Myocyte (in vitro differentiated cells): Measurements from ENCODE around the gene PLXNA2. TPM values are rescaled to one million over a fixed set of nuclear protein-coding genes. Genes with fewer than 3 reads are reported as not detected.

Source experiments
- DNase-seq: peaks from one replicate; pipeline ENCODE4 v3.0.0-alpha.2; 2012; ENCODE audit warnings: low read depth
- total RNA-seq: library from RNA; depleted of rRNA; stranded (reverse); fragments of >200 nt; gene quantifications from 2 replicates; pipeline ENCODE4 v1.2.3, GENCODE V29; 2014

PLXNA2 gene
- total RNA-seq, 1 donor from 2014 or later: 8.6 TPM

DNA sequence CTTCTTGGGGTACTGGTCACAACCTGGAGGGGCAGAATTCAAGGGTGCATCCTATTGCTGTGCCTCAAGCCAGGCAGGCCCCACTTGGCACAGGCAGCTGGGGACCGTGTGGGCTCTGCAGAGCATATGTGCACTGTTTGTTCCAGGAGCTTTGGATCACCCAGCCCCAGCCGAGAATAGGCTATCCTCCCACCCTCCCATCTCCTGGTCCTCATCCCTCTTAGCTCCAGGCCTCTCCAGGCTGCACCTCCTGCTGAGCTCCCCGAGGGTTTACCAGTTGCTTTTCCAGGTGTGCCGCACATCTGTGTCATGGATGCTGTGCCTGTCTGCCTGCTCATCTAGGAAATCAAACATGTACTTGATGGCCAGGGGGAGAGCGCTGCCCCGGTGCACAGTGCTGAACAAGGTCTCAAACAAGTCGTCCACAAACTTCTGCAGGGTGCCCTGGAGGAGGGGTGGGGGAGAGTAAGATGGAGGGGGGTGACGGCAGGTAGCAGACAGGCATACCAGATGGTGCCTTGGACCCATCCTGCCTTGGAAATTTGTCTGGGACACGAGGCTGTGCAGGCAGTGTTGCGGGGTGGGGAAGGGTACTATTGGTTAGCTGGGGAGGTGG lies 212.8 kb downstream of the PLXNA2 start:
- no peak for DNase-seq

DNA sequence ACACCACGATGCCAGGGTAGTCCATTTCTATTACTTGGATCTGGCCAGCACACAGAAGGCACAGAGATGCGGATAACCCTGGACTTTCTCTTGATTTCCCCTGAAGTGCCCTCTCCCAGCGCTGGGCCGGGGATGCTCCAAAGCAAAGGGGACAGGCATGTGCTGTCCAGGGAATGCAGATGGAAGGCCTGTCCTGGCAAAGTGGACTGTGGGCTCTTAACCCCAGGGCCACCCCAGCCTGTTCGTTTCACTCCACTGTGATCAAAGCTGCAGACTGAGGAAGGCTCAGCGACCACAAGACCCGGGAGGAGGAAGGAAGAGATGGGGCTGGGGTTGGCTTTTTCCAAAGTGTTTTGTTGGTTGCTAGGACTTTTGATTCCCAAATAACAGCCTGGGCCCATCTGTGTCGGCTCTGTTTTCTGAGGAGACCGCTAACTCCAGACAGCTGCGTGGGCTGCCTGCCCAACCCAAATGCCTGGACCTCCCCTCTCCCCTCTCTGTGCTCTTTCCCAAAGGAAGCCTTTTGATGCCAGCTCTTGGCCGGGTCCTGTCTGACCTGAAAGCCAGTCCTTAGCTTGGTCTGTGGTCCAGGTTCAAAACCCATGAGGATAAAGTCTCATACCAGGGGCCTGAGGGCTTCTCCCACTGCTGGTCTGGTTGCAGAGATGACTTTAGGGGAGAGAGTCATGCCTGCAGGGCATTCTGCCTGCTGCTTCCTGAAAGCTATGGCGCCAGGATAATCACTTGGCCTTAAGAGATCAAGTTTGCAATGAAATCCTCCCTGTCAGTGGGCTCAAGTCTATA lies 213.7 kb downstream of the PLXNA2 start:
- peak; percentile 95 for DNase-seq

DNA sequence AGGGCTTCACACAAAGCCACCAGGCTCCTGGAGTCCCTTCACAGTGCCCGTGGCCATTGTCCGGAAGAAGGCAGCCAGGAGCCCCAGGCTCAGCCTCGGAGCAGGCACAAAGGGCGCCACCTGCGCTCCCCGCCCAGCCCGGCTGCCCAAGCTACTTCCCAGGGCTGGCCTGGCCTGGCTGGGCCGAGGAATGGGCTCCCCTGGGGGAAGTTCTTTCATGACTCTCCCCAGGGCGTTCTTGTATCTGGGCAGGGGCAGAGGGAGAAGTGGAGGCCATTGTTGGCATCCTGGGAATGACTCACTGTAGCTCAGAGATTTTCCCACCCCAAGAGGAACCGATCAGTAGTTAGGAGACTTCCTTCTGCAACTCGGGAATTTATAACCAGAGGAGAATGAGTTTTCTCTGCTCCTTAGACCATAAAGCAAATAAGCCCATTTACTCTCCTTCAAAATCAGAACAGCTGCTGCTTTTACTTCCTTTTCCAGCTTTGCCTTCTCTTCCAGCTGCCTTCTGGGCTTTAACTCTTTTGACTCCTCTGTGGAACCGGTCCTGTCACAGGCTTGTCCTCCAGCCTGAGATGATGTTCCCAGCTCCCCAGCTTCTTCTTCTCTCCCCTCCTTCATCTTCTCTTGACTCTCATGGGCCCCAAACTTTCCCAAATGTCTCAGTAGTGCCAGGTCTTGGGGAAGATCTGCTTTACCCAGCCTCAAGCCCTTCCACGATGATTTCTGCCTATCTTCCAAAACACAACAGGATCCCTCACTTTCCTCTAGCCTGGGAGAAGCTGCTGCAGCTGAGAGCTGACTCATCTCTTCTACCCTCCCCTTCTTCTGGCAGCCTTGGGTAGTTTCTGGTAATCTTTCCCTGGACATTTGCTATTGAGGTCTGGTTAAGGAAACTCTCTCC lies 214.6 kb downstream of the PLXNA2 start:
- DNase-seq: peak; percentile 86

- no peak for DNase-seq
These were observed 215.7 kb downstream of the PLXNA2 start for GRCh38 chr1:208028526-208028925.

- no peak for DNase-seq
These were observed 216.3 kb downstream of the PLXNA2 start for GRCh38 chr1:208027861-208028260.

DNA sequence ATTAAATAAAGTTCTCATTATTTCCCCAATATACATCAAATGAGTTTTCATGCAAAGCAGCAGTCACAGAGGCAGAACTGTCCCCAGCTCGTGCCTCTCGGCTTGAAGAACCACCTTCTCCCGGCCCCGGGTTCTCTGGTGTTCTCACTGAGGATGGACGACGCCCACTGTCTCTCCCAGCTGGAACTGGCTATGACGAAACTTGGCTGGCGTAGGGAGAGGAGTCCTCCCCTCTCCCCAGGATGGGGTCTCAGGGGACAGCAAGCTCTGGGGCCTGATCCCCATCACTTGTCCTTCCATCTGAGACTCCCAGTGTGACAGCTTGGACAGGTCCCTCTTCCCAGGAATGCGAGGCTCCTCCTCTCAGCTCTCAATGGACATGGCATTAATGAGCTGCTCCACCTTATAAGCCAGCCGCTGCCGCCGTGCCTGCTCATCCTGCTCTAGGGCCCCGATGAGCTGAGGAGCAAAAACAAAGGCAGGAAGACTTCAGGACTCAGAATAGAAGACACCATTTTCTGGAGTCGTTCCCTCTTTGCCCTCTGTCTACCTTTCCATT lies 217.2 kb downstream of the PLXNA2 start:
- no peak for DNase-seq

DNA sequence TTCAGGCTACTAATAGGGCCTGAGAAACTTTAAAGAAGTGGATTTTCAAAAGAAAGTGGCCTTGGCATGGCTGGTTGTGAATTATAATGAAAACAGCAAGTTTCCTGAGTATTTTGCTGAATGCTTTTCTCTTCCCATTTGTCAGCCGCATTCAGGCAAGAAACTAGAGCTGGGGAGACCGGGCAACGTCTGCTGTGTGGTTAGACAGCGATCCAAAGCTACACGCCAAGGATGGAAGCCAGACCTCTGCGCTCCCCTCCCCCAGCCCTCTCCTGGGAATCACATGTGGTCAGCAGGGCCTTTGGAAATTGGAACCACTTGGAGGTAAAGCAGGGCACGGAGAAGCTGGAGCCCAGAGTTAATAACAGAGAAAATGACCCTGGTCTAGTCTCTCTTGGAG lies 219.2 kb downstream of the PLXNA2 start:
- DNase-seq: peak; percentile 51

- DNase-seq: no peak
These were observed 219.8 kb downstream of the PLXNA2 start for GRCh38 chr1:208024406-208024805.

GRCh38 chr1:208019257-208019656 lies 224.9 kb downstream of the PLXNA2 start:
- DNase-seq: no peak

DNA sequence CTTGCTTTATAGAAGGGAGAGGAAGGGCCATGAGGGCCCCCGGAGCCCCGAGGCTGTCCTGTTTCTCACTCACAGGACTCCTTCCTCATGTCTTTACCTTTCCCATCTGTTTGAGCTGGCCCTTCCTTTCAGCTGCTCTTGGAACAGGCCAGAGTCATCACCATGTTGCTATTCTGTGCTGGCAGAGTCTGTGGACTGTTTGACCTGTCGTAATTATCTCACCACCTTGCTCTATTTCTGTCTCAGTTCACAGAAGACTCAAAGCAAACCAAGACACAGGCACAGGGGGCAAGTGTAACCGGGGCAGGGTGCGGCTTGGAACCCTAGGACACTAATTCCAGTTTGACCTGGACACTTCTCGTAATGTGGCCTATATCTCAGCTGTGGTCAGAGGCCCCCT lies 228.9 kb downstream of the PLXNA2 start:
- no peak for DNase-seq

DNA sequence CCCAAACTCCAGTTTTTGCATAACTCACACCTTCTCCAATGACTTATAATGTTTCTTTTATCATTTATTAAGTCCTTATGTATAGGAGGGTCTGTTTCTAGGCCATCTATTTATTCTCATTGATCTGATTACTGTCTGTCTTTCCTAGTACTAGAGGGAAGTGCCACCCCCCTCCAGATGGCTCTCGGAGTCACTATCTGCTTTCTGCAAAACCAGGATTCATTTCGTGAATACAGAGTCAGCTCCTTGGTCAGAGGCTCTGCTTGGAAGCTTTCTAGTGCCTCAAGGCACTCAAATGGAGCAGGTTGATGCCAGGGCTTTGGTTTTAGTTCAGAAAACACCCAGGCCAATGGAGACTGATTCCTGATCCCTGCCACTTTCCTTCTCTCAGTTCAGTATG lies 231.0 kb downstream of the PLXNA2 start:
- DNase-seq: no peak

DNA sequence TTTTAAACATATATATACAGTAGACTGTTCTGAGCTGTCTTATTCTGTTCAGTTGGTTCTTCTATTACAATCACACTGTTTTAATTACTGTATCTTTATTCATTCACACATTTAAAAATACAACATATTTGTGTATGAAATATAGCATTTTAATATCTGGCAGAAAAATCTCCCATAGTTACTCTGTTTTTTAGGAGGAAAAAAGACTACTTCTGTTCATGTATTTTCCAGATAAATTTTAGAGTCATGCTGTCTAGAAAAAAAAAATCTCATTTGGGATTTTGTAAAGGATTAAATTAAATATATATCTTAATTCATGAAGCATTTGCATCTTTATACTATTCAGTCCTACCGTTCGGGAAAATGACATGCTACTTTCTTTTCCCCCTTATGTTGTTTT lies 231.5 kb downstream of the PLXNA2 start:
- no peak for DNase-seq

DNA sequence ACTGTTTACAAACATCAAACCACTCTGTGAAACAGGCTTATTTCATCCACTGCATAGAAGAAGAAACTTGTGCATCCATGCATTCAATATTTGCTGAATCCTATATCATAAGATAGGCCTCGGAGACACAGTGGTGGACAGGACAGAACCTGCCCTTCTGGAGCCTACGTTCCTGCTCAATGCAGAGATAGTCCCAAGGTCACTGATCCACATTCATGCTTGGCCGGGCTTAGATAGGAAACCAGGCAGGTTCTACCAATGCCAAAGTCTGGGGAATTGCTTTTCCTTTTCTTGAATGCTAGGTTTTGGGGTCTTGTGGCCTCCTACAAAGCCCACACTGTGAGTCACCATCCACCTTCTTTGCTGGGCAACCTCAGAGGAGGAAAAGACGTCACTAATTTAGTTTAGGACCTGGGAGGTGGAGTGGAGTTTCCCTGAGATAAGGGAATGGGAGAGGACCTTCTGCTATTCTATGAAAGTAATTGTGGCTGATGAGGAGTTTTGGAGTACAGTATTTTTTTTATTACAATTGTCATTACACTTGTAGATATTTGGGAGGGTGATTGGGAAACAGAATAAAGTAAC lies 233.6 kb downstream of the PLXNA2 start:
- DNase-seq: no peak

DNA sequence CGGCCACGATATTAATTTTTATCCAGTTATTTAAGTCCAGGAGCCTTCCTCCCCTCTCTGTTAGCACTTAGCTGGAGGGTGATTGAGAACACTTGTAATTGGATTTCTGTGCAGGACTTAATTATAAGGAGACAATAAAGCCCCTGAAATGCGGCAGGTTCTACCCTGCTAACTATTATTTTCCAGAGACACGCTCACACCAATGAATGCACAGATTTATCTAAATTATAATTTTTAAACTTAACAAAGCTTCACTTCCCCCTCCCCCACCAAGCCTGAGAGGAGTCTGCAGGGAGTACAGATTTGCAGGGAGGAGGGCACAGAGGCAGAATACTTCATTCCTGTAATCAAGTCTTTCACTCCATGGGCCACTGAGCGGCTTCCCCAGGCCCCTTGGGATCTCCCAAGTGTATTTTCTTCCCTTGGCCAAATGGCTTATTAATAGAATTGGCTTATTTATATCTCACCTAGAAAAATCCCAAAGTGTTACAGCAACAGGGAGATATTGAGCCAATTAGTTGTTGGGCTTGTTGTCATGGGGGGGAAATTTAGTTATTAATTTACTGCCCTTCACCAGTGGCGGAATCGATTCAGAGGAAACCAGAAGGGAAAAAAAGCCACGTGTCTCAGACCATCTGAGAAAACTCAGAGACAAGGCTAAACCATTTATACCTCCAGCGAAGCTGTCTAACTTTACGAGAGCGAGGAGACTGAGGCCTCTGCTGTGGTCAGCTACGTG lies 234.3 kb downstream of the PLXNA2 start:
- DNase-seq: no peak

- no peak for DNase-seq
These were observed 234.9 kb downstream of the PLXNA2 start for GRCh38 chr1:208009303-208009702.

- no peak for DNase-seq
These were observed 235.7 kb downstream of the PLXNA2 start for GRCh38 chr1:208008534-208008933.

DNA sequence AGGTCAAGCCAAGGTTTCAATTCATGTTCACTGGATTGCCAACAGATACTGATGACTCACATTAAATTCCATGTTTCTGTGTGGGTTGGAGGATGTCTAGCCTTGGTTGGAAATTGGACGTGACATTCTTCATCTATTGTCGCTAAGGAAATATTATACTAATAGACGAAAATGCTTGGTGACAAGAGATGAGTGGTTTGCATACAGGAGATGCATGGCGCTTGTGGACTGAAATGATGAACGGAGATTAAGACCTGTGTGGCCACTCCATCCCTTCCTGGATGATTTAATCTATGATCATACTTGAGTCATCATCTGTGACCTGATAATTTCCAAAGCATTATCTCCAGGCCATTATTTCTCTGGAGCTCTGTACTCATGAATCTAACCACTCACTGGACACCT lies 236.2 kb downstream of the PLXNA2 start:
- DNase-seq: peak; percentile 27

- DNase-seq: no peak
These were observed 236.8 kb downstream of the PLXNA2 start for GRCh38 chr1:208007319-208007937.

DNA sequence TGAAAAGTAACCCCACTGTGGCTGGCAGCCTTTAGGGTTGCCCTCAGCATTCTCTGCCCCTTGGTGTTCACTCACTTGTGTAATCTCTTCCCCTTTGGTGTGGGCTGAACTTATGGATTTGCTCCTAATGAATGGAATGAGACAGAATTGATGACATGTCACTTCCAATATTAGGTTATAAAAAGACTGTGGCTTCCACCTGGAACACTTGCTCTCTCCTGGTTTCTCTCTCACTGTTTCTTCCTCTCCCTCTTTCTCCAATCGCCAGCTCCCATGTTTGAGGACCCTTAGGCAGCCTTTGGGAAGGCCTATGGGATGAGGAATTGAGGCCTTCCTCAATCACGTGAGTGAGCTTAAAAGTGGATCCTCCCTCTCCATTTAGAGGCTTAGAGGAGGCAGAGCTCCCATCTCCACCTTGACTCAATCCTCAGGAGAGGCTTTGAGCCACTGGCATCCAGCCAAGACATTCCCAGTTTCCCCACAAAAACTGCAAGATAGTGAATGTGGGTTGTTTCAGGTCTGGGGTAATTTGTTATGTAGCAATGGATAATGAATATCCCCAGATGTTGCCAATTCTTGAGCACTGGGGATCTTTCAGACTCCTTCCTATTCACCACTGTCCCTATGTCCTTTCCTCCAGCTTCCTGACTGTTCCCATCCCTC lies 237.8 kb downstream of the PLXNA2 start:
- no peak for DNase-seq
